PFSK-1 (cell line): ENCODE measurements around the gene RECQL.

ENCODE experiments used
- FOXP2 ChIP-seq: optimal IDR thresholded peaks from 2 replicates; pipeline ENCODE3; 2011; ENCODE audit warnings: borderline replicate concordance, control low read depth, inconsistent platforms; ENCODE audit not compliant: insufficient read depth; ENCODE audit errors: extremely low read length, extremely low read depth
- POLR2AphosphoS5 ChIP-seq: IDR thresholded peaks from 2 replicates; pipeline ENCODE4 v1.6.1; 2012; ENCODE audit warnings: low read depth, mild to moderate bottlenecking, control low read depth, low read length, moderate library complexity
- SIN3A ChIP-seq: IDR thresholded peaks from 2 replicates; pipeline ENCODE4 v1.6.1; 2012; ENCODE audit warnings: mild to moderate bottlenecking, low read length, moderate library complexity, borderline replicate concordance; ENCODE audit not compliant: insufficient read depth
- TAF1 ChIP-seq: IDR thresholded peaks from 2 replicates; pipeline ENCODE4 v1.6.1; 2012; ENCODE audit warnings: low read length, control low read depth, borderline replicate concordance; ENCODE audit not compliant: insufficient read depth
- TF ChIP-seq, protein P1 (sequence below), 2 experiments: IDR thresholded peaks; 2 replicates each; pipeline versions ENCODE4 v1.6.1 to v1.8.0; 2011 to 2012; ENCODE audit warnings: low read depth in 2 of 2, low read length in 2 of 2, control low read depth in 1 of 2, inconsistent platforms in 1 of 2, mild to moderate bottlenecking in 1 of 2, moderate library complexity in 1 of 2; ENCODE audit not compliant: insufficient read depth in 1 of 2

The RECQL gene

GRCh38 chr12:21543151-21543550, 41.7 kb upstream of the RECQL start:
- TF ChIP-seq TAF1 = no peak
- TF ChIP-seq, protein P1, sequence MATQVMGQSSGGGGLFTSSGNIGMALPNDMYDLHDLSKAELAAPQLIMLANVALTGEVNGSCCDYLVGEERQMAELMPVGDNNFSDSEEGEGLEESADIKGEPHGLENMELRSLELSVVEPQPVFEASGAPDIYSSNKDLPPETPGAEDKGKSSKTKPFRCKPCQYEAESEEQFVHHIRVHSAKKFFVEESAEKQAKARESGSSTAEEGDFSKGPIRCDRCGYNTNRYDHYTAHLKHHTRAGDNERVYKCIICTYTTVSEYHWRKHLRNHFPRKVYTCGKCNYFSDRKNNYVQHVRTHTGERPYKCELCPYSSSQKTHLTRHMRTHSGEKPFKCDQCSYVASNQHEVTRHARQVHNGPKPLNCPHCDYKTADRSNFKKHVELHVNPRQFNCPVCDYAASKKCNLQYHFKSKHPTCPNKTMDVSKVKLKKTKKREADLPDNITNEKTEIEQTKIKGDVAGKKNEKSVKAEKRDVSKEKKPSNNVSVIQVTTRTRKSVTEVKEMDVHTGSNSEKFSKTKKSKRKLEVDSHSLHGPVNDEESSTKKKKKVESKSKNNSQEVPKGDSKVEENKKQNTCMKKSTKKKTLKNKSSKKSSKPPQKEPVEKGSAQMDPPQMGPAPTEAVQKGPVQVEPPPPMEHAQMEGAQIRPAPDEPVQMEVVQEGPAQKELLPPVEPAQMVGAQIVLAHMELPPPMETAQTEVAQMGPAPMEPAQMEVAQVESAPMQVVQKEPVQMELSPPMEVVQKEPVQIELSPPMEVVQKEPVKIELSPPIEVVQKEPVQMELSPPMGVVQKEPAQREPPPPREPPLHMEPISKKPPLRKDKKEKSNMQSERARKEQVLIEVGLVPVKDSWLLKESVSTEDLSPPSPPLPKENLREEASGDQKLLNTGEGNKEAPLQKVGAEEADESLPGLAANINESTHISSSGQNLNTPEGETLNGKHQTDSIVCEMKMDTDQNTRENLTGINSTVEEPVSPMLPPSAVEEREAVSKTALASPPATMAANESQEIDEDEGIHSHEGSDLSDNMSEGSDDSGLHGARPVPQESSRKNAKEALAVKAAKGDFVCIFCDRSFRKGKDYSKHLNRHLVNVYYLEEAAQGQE (IDR thresholded peaks at IDR 0.05; ENCODE audit: insufficient read depth in 1 of 2, low read depth in 2 of 2, low read length in 2 of 2) = no peak
- no peak for TF ChIP-seq POLR2AphosphoS5
- TF ChIP-seq SIN3A = no peak
- TF ChIP-seq FOXP2 = no peak

DNA sequence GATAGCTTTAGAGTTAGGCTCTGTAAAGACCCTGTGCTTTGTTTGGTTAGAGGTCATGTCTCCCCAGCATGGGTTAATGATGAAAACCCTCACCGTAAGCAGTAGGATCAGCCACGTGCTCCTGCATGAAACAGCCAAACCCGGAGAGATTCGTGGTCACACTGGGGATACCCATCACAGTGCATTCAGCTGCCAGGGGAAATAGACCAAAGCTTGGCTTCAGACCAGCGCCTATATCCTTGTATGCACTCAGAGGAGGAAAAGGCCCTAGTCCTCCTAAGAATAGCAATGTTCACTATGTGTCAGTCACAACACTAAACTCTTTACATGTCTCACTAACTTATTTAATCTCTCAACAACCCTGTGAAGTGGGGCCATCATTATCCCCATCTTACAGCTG, 41.0 kb upstream of the RECQL start:
- TF ChIP-seq, protein P1 (IDR thresholded peaks at IDR 0.05; ENCODE audit: insufficient read depth in 1 of 2, low read depth in 2 of 2, low read length in 2 of 2) = no peak
- TF ChIP-seq FOXP2 = no peak
- TF ChIP-seq TAF1 = no peak
- TF ChIP-seq SIN3A = no peak
- TF ChIP-seq POLR2AphosphoS5 = no peak

DNA sequence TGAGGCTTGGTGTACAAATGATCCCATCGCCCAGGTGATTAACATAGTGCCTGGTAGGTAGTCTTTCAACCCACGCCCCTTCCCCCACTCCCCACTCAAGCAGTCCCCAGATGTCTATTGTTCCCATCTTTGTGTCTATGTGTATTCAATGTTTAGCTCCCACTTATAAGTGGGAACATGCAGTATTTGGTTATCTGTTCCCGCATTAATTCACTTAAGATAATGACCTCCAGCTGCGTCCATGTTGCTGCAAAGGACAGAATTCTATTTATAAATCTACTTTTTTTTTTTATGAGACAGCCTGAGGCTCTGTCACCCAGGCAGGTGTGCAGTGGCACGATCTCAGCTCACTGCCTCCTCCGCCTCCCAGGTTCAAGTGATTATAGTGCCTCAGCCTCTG, 40.3 kb upstream of the RECQL start:
- TF ChIP-seq POLR2AphosphoS5 (no peak), SIN3A (no peak), TAF1 (no peak), FOXP2 (no peak)
- TF ChIP-seq, protein P1 (IDR thresholded peaks at IDR 0.05; ENCODE audit: insufficient read depth in 1 of 2, low read depth in 2 of 2, low read length in 2 of 2) = no peak

- no peak for TF ChIP-seq TAF1
- no peak for TF ChIP-seq FOXP2
- no peak for TF ChIP-seq SIN3A
- TF ChIP-seq, protein P1 (IDR thresholded peaks at IDR 0.05; ENCODE audit: insufficient read depth in 1 of 2, low read depth in 2 of 2, low read length in 2 of 2) = no peak
- no peak for TF ChIP-seq POLR2AphosphoS5
Measured at GRCh38 chr12:21539797-21540196, 38.4 kb upstream of the RECQL start.

GRCh38 chr12:21538061-21538653, 36.7 kb upstream of the RECQL start:
- no peak for TF ChIP-seq TAF1
- no peak for TF ChIP-seq SIN3A

- TF ChIP-seq SIN3A = no peak
- no peak for TF ChIP-seq TAF1
Measured at GRCh38 chr12:21529456-21529855, 28.0 kb upstream of the RECQL start.
